Rectal smooth muscle tissue (tissue), 1 donor: ENCODE results near the gene ACSM6.
A peak's percentile ranks its signal among the peaks of the same experiment; 100 is the strongest.

Experiments used
- H3K27ac ChIP-seq: one replicate; pipeline ENCODE4 v1.7.0; 2013; ENCODE audit warnings: low read depth, low read length, inconsistent platforms
- H3K27me3 ChIP-seq: one replicate; pipeline ENCODE4 v1.7.0; 2013; ENCODE audit warnings: low read length; ENCODE audit not compliant: control insufficient read depth, insufficient read depth
- H3K36me3 ChIP-seq: one replicate; pipeline ENCODE4 v1.7.0; 2013; ENCODE audit warnings: low read length; ENCODE audit not compliant: control insufficient read depth, insufficient read depth
- H3K4me1 ChIP-seq: one replicate; pipeline ENCODE4 v1.7.0; 2013; ENCODE audit warnings: low read length; ENCODE audit not compliant: control insufficient read depth, insufficient read depth
- H3K4me3 ChIP-seq: one replicate; pipeline ENCODE4 v1.7.0; 2013; ENCODE audit warnings: low read length
- H3K9ac ChIP-seq: one replicate; pipeline ENCODE4 v1.7.0; 2013; ENCODE audit warnings: low read length

The ACSM6 gene

DNA sequence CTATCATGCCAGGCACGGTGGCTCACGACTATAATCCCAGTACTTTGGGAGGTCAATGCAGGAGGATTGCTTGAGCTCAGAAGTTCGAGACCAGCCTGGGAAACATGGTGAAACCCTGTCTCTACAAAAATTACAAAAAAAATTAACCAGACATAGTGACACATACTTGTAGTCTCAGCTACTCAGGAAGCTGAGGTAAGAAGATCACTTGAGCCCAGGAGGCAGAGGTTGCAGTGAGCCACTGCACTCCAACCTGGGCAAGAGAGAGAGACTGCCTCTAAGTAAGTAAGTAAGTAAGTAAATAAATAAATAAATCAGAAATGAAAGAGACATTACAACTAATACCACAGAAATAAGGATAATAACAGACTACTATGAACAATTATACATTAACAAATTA lies 60.6 kb downstream of the ACSM6 start:
- Histone ChIP-seq H3K4me3 (no peak overlapping the region), H3K9ac (no peak overlapping the region), H3K4me1 (no peaks in the 10 kb centered on the region), H3K27ac (no peak overlapping the region), H3K36me3 (peaks cover 4% of the 10 kb centered on the region), H3K27me3 (no peaks in the 10 kb centered on the region)

DNA sequence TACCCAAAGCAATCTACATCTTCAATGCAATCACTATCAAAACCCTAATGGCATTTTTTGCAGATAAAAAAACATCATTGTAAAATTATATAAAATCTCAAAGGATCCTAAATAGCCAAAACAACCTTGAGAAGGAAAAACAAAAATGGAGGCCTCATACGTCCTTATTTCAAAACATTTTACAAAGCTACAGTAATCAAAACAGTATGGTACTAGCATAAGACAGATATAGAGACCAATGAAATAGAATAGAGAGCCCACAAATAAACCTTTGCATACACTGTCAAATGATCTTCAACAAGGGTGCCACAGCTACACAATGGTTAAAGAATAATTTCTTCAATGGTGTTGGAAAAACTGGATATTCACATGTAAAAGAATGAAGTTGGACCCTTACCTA lies 62.2 kb downstream of the ACSM6 start:
- Histone ChIP-seq H3K27ac (no peak overlapping the region), H3K4me3 (no peak overlapping the region), H3K9ac (no peak overlapping the region), H3K4me1 (peaks cover 5% of the 10 kb centered on the region), H3K36me3 (peaks cover 9% of the 10 kb centered on the region), H3K27me3 (no peaks in the 10 kb centered on the region)

DNA sequence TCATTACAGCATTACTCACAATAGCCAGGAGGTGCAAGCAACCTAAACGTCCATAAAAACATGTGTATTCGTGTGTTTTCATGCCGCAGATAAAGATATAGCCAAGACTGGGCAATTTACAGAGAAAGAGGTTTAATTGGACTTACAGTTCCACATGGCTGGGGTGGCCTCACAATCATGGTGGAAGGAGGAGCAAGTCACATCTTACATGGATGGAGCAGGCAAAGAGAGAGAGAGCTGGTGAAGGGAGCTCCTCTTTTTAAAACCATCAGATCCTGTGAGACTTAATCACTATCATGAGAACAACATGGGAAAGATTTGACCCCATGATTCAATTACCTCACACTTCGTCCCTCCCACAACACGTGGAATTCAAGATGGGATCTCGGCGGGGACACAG lies 63.8 kb downstream of the ACSM6 start:
- Histone ChIP-seq H3K27me3 (no peaks in the 10 kb centered on the region), H3K4me1 (peaks cover 5% of the 10 kb centered on the region), H3K9ac (no peak overlapping the region), H3K4me3 (no peak overlapping the region), H3K36me3 (peaks cover 13% of the 10 kb centered on the region), H3K27ac (no peak overlapping the region)

DNA sequence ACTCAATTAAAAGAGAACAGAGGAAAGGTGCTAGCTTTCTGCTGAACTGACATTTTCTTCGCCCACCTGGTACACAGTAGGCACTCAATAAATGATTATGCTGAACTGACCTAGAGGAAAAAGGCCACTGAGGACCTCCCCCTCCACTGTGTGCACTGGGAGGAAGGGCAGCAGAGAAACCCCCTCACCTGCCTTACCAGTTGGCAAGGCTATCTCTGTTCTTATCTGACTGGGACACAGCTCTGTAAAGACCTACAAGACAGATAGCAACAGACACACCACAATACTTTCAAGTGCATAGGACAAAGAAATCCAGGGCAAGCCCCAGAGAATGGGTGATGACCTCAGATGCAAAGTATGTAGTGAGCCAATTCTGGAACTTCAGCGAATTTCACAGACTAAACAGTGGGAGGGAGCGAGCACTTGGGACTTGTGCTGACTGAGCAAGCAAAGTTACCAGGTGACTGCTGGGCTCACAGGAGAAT lies 66.4 kb downstream of the ACSM6 start:
- H3K36me3 ChIP-seq, result peaks cover 16% of the 10 kb centered on the region
- H3K4me1 ChIP-seq, result peaks cover 5% of the 10 kb centered on the region
- H3K9ac ChIP-seq, result no peak overlapping the region
- H3K27me3 ChIP-seq, result no peaks in the 10 kb centered on the region
- no peak overlapping the region for H3K27ac ChIP-seq
- H3K4me3 ChIP-seq, result no peak overlapping the region

DNA sequence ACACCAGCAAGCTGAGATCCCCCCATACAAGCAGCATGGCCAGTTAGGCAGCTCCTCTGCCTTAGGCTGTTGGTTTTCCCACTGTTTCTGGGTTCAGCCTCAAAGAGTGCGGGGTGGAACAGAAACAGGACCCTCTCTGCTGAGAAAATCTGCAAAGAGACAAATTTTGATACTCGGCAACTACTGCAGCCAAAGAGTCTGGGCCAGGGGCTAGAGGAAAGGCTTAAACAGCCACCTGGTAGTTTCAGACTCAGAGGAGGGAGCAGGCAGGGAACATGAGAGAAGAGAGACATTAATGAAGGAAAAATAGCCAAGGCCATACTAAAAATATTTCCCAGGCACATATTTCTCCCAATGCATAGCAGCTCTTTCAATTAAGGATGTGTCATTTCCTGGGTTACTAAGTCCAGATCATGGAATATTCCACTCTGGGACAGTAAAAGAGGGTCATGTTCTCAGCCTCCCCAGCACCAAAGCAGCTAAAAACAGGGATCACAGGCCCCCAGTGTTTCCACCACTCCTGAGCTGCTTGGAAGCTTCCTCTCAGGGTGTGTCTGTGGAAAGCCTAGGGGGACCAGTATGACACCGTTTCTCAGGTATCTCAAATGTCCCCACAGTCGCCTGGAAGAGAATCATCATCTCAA lies 67.0 kb downstream of the ACSM6 start:
- H3K36me3 ChIP-seq, result peaks cover 16% of the 10 kb centered on the region
- H3K4me3 ChIP-seq, result no peak overlapping the region
- no peak overlapping the region for H3K27ac ChIP-seq
- H3K4me1 ChIP-seq, result peaks cover 5% of the 10 kb centered on the region
- no peak overlapping the region for H3K9ac ChIP-seq
- no peaks in the 10 kb centered on the region for H3K27me3 ChIP-seq

DNA sequence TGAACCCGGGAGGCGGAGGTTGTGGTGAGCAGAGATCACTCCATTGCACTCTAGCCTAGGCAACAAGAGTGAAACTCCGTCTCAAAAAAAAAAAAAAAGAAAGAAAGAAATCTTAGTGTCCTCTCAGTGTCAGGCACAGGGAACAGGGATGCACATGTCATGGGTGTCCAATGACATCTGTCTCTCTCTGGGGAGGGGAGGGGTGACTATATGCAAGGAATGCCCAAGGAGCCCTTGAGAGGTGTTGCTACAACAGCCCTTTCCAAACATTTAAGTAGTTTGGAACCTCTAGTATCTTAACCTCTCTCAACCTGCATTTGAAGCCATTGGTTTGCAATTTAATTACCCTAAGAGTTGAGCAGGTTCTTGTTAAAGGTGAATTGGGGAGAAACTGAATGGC lies 67.9 kb downstream of the ACSM6 start:
- Histone ChIP-seq H3K9ac (no peak overlapping the region), H3K4me1 (peaks cover 5% of the 10 kb centered on the region), H3K27me3 (no peaks in the 10 kb centered on the region), H3K27ac (no peak overlapping the region), H3K4me3 (no peak overlapping the region), H3K36me3 (peaks cover 16% of the 10 kb centered on the region)

DNA sequence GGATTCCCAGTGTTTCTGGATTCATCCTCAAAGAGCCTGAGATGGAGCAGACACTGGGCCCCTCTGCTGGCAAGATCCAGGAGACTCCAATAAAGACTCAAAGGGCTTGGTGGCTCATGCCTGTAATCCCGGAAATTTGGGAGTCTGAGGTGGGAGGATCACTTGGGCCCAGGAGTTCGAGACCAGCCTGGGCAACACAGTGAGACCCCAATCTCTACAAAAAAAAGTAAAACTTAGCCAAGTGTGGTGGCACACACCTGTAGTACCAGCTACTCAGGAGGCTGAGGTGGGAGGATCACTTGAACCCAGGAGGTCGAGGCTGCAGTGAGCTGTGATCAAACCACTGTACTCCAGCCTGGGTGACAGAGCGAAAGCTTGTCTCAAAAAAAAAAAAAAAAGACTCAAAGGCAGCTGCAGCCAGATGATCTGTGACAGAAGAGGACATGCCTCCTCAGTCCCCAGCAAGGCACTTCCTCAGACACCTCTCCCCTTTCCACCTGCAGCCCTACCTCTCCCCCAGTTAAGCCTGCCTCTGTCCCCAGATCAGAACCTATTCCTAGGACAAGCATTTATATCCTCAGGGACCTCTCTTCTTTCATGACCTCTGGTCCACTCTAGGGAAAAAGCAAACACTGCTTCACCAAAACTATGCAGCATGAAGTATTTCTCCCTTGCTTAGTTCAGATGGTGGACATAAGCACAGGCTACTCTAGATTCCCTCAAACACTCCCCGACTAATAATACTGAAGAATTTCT lies 68.9 kb downstream of the ACSM6 start:
- Histone ChIP-seq H3K4me3 (no peak overlapping the region), H3K36me3 (peaks cover 13% of the 10 kb centered on the region), H3K9ac (no peak overlapping the region), H3K27ac (no peak overlapping the region), H3K4me1 (peaks cover 5% of the 10 kb centered on the region), H3K27me3 (no peaks in the 10 kb centered on the region)

DNA sequence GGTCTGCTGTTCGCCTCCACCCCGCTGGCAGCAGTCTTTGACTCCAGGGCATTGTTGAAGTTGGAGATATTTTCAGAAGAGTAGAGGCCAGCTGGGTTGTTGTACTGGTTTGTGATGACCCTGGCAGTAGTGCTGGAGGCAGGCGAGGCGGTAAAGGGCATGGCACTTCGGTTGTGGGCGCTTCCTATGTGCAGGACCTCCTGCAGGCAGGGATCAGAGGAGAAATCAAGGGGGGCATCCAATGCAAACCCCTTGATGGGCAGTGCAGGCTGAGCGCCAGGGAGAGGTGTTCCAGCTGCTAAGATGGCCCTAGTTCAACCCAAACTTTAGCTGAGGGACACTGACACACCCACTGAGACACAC lies 69.8 kb downstream of the ACSM6 start:
- Histone ChIP-seq H3K27me3 (no peaks in the 10 kb centered on the region), H3K9ac (no peak overlapping the region), H3K4me1 (peaks cover 5% of the 10 kb centered on the region), H3K36me3 (peaks cover 12% of the 10 kb centered on the region), H3K4me3 (no peak overlapping the region), H3K27ac (no peak overlapping the region)

DNA sequence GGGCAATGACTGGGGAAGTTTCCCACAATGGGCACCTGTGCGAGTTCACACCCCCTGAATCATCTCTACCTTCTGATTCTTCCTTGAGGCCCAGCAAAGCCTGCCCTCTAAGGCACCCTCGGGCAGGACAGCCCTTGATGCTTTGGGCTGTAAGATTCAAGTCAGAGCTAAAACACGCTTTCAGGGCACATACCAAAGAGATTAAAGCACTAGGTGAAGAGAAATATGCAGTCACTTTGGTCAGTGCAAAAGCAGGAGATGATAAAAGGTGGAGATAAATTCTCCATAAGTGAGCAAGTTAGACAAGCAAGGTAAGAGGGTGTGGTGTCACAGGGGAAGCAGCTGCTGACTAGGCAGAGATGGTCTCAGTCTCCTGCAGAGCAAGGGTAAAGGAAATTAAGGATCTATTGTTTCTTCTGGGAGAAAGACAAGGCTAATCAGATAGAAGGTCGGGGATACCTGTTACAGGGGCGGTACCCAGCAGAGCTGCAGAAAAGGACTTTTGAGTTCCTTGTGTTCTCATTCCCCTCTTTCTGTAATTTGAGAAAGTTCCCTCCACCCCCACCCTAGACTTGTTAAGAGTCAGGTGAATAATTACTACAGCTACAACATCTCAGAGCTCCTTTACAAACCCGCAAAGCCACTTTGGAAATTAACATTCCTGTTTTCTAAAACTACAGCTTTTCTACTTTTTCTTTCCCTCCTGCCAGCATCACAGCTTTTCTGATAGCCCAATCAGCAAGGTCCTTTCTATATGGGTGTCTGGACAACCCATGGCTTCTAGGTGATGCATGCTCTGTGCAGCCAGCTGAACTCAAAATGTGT lies 70.4 kb downstream of the ACSM6 start:
- H3K36me3 ChIP-seq, result peaks cover 12% of the 10 kb centered on the region
- peaks cover 5% of the 10 kb centered on the region for H3K4me1 ChIP-seq
- no peak overlapping the region for H3K9ac ChIP-seq
- H3K4me3 ChIP-seq, result no peak overlapping the region
- H3K27ac ChIP-seq, result no peak overlapping the region
- no peaks in the 10 kb centered on the region for H3K27me3 ChIP-seq

DNA sequence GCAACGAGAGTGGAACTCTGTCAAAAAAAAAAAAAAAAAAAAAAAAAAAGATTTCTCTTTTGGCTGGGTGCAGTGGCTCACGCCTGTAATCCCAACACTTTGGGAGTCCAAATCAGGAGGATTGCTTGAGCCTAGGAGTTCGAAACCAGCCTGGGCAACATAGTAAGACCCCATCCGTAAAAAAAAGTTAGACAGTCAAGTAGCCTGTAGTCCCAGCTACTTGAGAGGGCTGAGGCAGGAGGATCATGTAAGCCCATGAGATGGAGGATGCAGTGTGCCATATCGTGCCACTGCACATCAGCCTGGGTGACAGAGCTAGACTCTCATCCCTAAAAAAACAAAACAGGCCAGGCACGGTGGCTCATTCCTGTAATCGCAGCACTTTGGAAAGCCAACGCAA lies 71.5 kb downstream of the ACSM6 start:
- H3K27ac ChIP-seq, result no peak overlapping the region
- peaks cover 4% of the 10 kb centered on the region for H3K4me1 ChIP-seq
- peaks cover 8% of the 10 kb centered on the region for H3K36me3 ChIP-seq
- no peak overlapping the region for H3K4me3 ChIP-seq
- no peak overlapping the region for H3K9ac ChIP-seq
- no peaks in the 10 kb centered on the region for H3K27me3 ChIP-seq

DNA sequence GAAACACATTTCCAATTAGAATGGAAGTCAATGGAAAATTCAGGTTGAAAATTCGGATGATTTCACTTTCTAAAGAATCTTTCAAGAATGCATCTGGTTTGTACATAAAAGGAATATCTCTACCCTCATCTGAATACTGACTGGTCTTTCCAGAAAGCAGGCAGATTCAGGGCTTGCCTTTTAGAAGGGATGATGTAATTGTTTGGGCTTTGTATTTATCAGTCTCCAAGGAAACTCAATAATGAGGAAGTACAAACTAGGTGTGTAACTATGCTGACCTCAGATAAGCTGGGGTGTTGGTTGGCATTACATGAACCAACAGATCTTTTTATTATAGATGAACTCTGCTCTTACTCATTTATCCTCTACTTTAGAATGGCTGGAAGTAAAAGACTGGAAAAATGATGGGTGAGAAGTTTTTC lies 72.6 kb downstream of the ACSM6 start:
- no peak overlapping the region for H3K9ac ChIP-seq
- no peaks in the 10 kb centered on the region for H3K4me1 ChIP-seq
- peak overlapping the region; percentile 22 for H3K27ac ChIP-seq
- peaks cover 7% of the 10 kb centered on the region for H3K36me3 ChIP-seq
- no peak overlapping the region for H3K4me3 ChIP-seq
- H3K27me3 ChIP-seq, result no peaks in the 10 kb centered on the region

DNA sequence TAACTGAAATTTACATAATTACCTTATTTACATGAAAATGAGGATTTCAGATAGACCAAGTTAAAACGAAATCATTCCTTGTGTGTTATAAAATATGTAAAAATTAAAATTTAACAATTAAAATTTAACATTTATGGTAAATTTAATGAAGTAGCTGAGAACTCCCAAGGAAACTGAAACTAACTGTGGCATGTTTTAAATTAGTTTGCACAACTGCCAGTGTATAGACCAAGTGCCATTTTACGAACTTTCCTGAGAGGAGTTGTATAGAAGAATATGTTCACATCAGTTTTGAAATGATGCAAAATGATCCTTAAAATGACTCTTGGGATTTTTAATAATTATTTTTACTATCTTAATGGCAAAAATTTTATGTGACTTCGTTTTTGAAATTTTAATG lies 73.2 kb downstream of the ACSM6 start:
- Histone ChIP-seq H3K27me3 (no peaks in the 10 kb centered on the region), H3K4me3 (no peak overlapping the region), H3K36me3 (peaks cover 3% of the 10 kb centered on the region), H3K27ac (peak overlapping the region; percentile 22), H3K4me1 (no peaks in the 10 kb centered on the region), H3K9ac (no peak overlapping the region)
